Mesenchymal stem cell (in vitro differentiated cells and primary cell): ENCODE data around the gene SPSB2.

ENCODE experiments used
- DNase-seq: peaks from one replicate; pipeline ENCODE4 v3.0.0-alpha.2; 2013
- H2AFZ ChIP-seq: one replicate; pipeline ENCODE4 v1.6.1; 2013; ENCODE audit warnings: low read depth, mild to moderate bottlenecking, control low read depth, inconsistent platforms, low read length, moderate library complexity
- H2AK5ac ChIP-seq: 2 replicates; pipeline ENCODE4 v1.6.1; 2013; ENCODE audit warnings: low read length, moderate library complexity, mild to moderate bottlenecking, inconsistent platforms; ENCODE audit not compliant: severe bottlenecking
- H2BK120ac ChIP-seq: one replicate; pipeline ENCODE4 v1.6.1; 2013; ENCODE audit warnings: low read depth, mild to moderate bottlenecking, inconsistent platforms, low read length, moderate library complexity
- H2BK12ac ChIP-seq, 2 experiments: one replicate each; pipeline ENCODE4 v1.6.1; 2013; ENCODE audit warnings: inconsistent platforms in 2 of 2, low read length in 2 of 2, mild to moderate bottlenecking in 2 of 2, moderate library complexity in 2 of 2, control low read depth in 1 of 2
- H2BK15ac ChIP-seq: one replicate; pipeline ENCODE4 v1.6.1; 2013; ENCODE audit warnings: mild to moderate bottlenecking, low read depth, inconsistent platforms; ENCODE audit not compliant: poor library complexity, severe bottlenecking
- H2BK5ac ChIP-seq: 2 replicates; pipeline ENCODE4 v1.6.1; 2013; ENCODE audit warnings: low read depth, mild to moderate bottlenecking, low read length, control low read depth, inconsistent platforms; ENCODE audit not compliant: poor library complexity, severe bottlenecking
- H3K14ac ChIP-seq, 2 experiments: one replicate each; pipeline ENCODE4 v1.6.1; 2013; ENCODE audit warnings: inconsistent platforms in 2 of 2, low read length in 2 of 2, control low read depth in 1 of 2, mild to moderate bottlenecking in 1 of 2, moderate library complexity in 1 of 2
- H3K18ac ChIP-seq, 2 experiments: one replicate each; pipeline ENCODE4 v1.6.1; 2013; ENCODE audit warnings: inconsistent platforms in 2 of 2, low read length in 2 of 2, control low read depth in 1 of 2, low read depth in 1 of 2, mild to moderate bottlenecking in 1 of 2
- H3K23ac ChIP-seq, 2 experiments: one replicate each; pipeline ENCODE4 v1.6.1; 2013; ENCODE audit warnings: inconsistent platforms in 2 of 2, low read length in 2 of 2, mild to moderate bottlenecking in 2 of 2, moderate library complexity in 2 of 2, control low read depth in 1 of 2
- H3K27ac ChIP-seq: 2 replicates; pipeline ENCODE4 v1.5.1; 2013; ENCODE audit warnings: mild to moderate bottlenecking, moderate library complexity, low read length, control low read depth, inconsistent platforms; ENCODE audit not compliant: poor library complexity, severe bottlenecking
- H3K27me3 ChIP-seq, 2 experiments: 2 replicates each; pipeline versions ENCODE4 v1.6.1 to v1.7.0; 2013; ENCODE audit warnings: low read length in 2 of 2, mild to moderate bottlenecking in 2 of 2, moderate library complexity in 2 of 2, control low read depth in 1 of 2, inconsistent platforms in 1 of 2; ENCODE audit not compliant: control insufficient read depth in 1 of 2, insufficient read depth in 1 of 2
- H3K36me3 ChIP-seq, 2 experiments: 2 replicates each; pipeline versions ENCODE4 v1.6.1 to v1.7.0; 2013; ENCODE audit warnings: low read length in 2 of 2, control low read depth in 1 of 2, inconsistent platforms in 1 of 2, low read depth in 1 of 2, mild to moderate bottlenecking in 1 of 2; ENCODE audit not compliant: insufficient read depth in 2 of 2, control insufficient read depth in 1 of 2
- H3K4ac ChIP-seq, 2 experiments: one replicate each; pipeline ENCODE4 v1.6.1; 2013; ENCODE audit warnings: inconsistent platforms in 2 of 2, low read length in 2 of 2, mild to moderate bottlenecking in 2 of 2, moderate library complexity in 2 of 2, control low read depth in 1 of 2, low read depth in 1 of 2
- H3K4me1 ChIP-seq: 2 replicates; pipeline ENCODE4 v1.6.1; 2013; ENCODE audit warnings: low read depth, low read length, control low read depth; ENCODE audit not compliant: control insufficient read depth, insufficient read depth
- H3K4me2 ChIP-seq: 2 replicates; pipeline ENCODE4 v1.6.1; 2013; ENCODE audit warnings: low read length, mild to moderate bottlenecking, inconsistent platforms; ENCODE audit not compliant: poor library complexity, severe bottlenecking
- H3K4me3 ChIP-seq, 2 experiments: 2 replicates each; pipeline versions ENCODE4 v1.5.1 to v1.7.0; 2013; ENCODE audit warnings: low read length in 2 of 2, mild to moderate bottlenecking in 2 of 2, control low read depth in 1 of 2, low read depth in 1 of 2; ENCODE audit not compliant: insufficient read depth in 1 of 2
- H3K79me1 ChIP-seq: replicated peaks from 2 replicates; pipeline ENCODE4 v1.6.1; 2013; ENCODE audit warnings: mild to moderate bottlenecking, control low read depth, low read length, inconsistent platforms; ENCODE audit not compliant: poor library complexity, severe bottlenecking
- H3K9ac ChIP-seq: 2 replicates; pipeline ENCODE4 v1.7.0; 2013; ENCODE audit warnings: mild to moderate bottlenecking, low read length, moderate library complexity
- H3K9me3 ChIP-seq: 2 replicates; pipeline ENCODE4 v1.7.0; 2013; ENCODE audit warnings: mild to moderate bottlenecking, low read length; ENCODE audit not compliant: control insufficient read depth
- H4K8ac ChIP-seq: one replicate; pipeline ENCODE4 v1.6.1; 2013; ENCODE audit warnings: inconsistent platforms, mild to moderate bottlenecking, low read length, moderate library complexity
- H4K91ac ChIP-seq: one replicate; pipeline ENCODE4 v1.6.1; 2013; ENCODE audit warnings: mild to moderate bottlenecking, low read length, inconsistent platforms
- WGBS: methylation state at CpG from one replicate; pipeline ENCODE4 v1.1.7; 2013; ENCODE audit warnings: mixed read lengths; 5-methylcytosine and 5-hydroxymethylcytosine counted together

SPSB2 gene

GRCh38 chr12:6827982-6828780 lies 44.9 kb downstream of the SPSB2 start, which contains the start of gene P3H3:
Gene P3H3 (plus strand): TSS chr12:6828407. CDS start chr12:6828441, 34 bp downstream.
- Histone ChIP-seq H3K23ac (peak within 1 kb of the TSS in 1 of 2 experiments; percentile 98), H3K27me3 (peaks cover 4 to 5% of the 10 kb centered on the region in 2 experiments), H3K27ac (peak within 1 kb of the TSS; percentile 81), H3K9me3 (no peaks in the 10 kb centered on the region), H3K4me2 (peak within 1 kb of the TSS; percentile 72), H2BK5ac (peak within 1 kb of the TSS; percentile 53), H3K18ac (peak within 1 kb of the TSS; percentile 74 to 97), H3K79me1 (peaks cover 37% of the 10 kb centered on the region), H3K4me3 (peak within 1 kb of the TSS; percentile 92 to 93), H3K9ac (peak within 1 kb of the TSS; percentile 98), H4K8ac (peak within 1 kb of the TSS; percentile 89), H2BK15ac (peak within 1 kb of the TSS; percentile 92), H4K91ac (peak within 1 kb of the TSS; percentile 98), H3K4ac (peak within 1 kb of the TSS; percentile 97 to 98), H2AK5ac (peak within 1 kb of the TSS; percentile 44), H3K36me3 (peaks cover 22 to 32% of the 10 kb centered on the region in 2 experiments), H3K4me1 (peaks cover 36% of the 10 kb centered on the region), H3K14ac (peak within 1 kb of the TSS in 1 of 2 experiments; percentile 99), H2AFZ (no peak within 1 kb of the TSS), H2BK120ac (peak within 1 kb of the TSS; percentile 91), H2BK12ac (peak within 1 kb of the TSS; percentile 20 to 82)
- peak; percentile 80 for DNase-seq
- WGBS: under 1% methylated on average over 42 of the region's 60 CpGs

- H3K27ac ChIP-seq: no peak overlapping the region
- H2AK5ac ChIP-seq: peak overlapping the region; percentile 8
- no peak overlapping the region for H2BK15ac ChIP-seq
- H2BK12ac ChIP-seq: peak overlapping the region; percentile 20 to 82
- H3K79me1 ChIP-seq: peaks cover 37% of the 10 kb centered on the region
- H3K4me2 ChIP-seq: peak overlapping the region; percentile 46
- H3K4ac ChIP-seq: peak overlapping the region in 1 of 2 experiments; percentile 52
- H3K27me3 ChIP-seq: peaks cover 10 to 12% of the 10 kb centered on the region in 2 experiments
- peak overlapping the region; percentile 87 for H4K91ac ChIP-seq
- H3K18ac ChIP-seq: peak overlapping the region; percentile 74 to 84
- no peak overlapping the region for H2AFZ ChIP-seq
- no peak overlapping the region for H2BK120ac ChIP-seq
- peaks cover 38% of the 10 kb centered on the region for H3K4me1 ChIP-seq
- peak overlapping the region; percentile 69 for H3K9ac ChIP-seq
- WGBS: 6% methylated on average over 7 of the region's 8 CpGs
- no peak overlapping the region for H3K4me3 ChIP-seq
- peak overlapping the region; percentile 16 for H4K8ac ChIP-seq
- H3K14ac ChIP-seq: peak overlapping the region in 1 of 2 experiments; percentile 19
- DNase-seq: peak; percentile 91
- H3K36me3 ChIP-seq: peaks cover 20 to 32% of the 10 kb centered on the region in 2 experiments
- no peak overlapping the region for H3K23ac ChIP-seq
- H2BK5ac ChIP-seq: no peak overlapping the region
- H3K9me3 ChIP-seq: no peaks in the 10 kb centered on the region
Measured at GRCh38 chr12:6827437-6827911, 45.6 kb downstream of the SPSB2 start.

GRCh38 chr12:6826734-6827436 lies 46.2 kb downstream of the SPSB2 start:
- peak overlapping the region; percentile 46 for H4K8ac ChIP-seq
- no peak overlapping the region for H3K23ac ChIP-seq
- no peak overlapping the region for H2AFZ ChIP-seq
- peaks cover 34% of the 10 kb centered on the region for H3K79me1 ChIP-seq
- no peak for DNase-seq
- H4K91ac ChIP-seq: peak overlapping the region; percentile 87
- H2AK5ac ChIP-seq: peak overlapping the region; percentile 8
- peak overlapping the region; percentile 69 for H3K9ac ChIP-seq
- H2BK120ac ChIP-seq: peak overlapping the region; percentile 58
- H3K27me3 ChIP-seq: peaks cover 16 to 18% of the 10 kb centered on the region in 2 experiments
- H3K4me1 ChIP-seq: peaks cover 44% of the 10 kb centered on the region
- H2BK5ac ChIP-seq: no peak overlapping the region
- WGBS: 78% methylated on average over 18 of the region's 22 CpGs
- H3K9me3 ChIP-seq: no peaks in the 10 kb centered on the region
- peak overlapping the region; percentile 20 to 82 for H2BK12ac ChIP-seq
- H3K27ac ChIP-seq: no peak overlapping the region
- H3K36me3 ChIP-seq: peaks cover 15 to 28% of the 10 kb centered on the region in 2 experiments
- H3K4me2 ChIP-seq: no peak overlapping the region
- H3K14ac ChIP-seq: peak overlapping the region in 1 of 2 experiments; percentile 19
- H3K18ac ChIP-seq: peak overlapping the region; percentile 74 to 84
- peak overlapping the region; percentile 89 for H2BK15ac ChIP-seq
- H3K4me3 ChIP-seq: no peak overlapping the region
- H3K4ac ChIP-seq: peak overlapping the region; percentile 69 to 84
